Measurements from ENCODE around the gene MMP14.

DNA sequence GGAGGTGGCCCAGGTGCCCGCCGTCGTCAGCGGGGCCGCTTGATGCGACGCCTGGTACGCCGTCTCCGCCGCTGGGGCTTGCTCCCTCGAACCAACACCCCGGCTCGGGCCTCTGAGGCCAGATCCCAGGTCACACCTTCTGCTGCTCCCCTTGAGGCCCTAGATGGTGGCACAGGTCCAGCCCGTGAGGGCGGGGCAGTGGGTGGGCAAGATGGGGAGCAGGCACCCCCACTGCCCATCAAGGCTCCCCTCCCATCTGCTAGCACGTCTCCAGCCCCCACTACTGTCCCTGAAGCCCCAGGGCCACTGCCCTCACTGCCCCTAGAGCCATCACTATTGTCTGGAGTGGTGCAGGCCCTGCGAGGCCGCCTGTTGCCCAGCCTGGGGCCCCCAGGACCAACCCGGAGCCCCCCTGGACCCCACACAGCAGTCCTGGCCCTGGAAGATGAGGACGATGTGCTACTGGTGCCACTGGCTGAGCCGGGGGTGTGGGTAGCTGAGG lies 40.7 kb downstream of the MMP14 start:
- TF ChIP-seq, protein P1, sequence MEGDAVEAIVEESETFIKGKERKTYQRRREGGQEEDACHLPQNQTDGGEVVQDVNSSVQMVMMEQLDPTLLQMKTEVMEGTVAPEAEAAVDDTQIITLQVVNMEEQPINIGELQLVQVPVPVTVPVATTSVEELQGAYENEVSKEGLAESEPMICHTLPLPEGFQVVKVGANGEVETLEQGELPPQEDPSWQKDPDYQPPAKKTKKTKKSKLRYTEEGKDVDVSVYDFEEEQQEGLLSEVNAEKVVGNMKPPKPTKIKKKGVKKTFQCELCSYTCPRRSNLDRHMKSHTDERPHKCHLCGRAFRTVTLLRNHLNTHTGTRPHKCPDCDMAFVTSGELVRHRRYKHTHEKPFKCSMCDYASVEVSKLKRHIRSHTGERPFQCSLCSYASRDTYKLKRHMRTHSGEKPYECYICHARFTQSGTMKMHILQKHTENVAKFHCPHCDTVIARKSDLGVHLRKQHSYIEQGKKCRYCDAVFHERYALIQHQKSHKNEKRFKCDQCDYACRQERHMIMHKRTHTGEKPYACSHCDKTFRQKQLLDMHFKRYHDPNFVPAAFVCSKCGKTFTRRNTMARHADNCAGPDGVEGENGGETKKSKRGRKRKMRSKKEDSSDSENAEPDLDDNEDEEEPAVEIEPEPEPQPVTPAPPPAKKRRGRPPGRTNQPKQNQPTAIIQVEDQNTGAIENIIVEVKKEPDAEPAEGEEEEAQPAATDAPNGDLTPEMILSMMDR (conservative IDR thresholded peaks at IDR 0.05 in 1 of 2, IDR thresholded peaks at IDR 0.05 in 1 of 2; ENCODE audit: extremely low read depth in 1 of 2, insufficient read depth in 1 of 2, low read depth in 1 of 2, low read length in 2 of 2) = no peak
- TF ChIP-seq EZH2 (IDR thresholded peaks at IDR 0.05; ENCODE audit: borderline replicate concordance, low read length) = no peak

All from mammary epithelial cell (primary cell).